HG02678 (cell line): ENCODE measurements around the gene ZFP36.

Source experiments
- ATAC-seq: cut with Tn5 transposase; IDR thresholded peaks from one replicate; pipeline ENCODE4 v1.9.1; 2021; ENCODE audit warnings: mild to moderate bottlenecking, moderate library complexity; ENCODE audit not compliant: unreplicated experiment

Gene ZFP36

DNA sequence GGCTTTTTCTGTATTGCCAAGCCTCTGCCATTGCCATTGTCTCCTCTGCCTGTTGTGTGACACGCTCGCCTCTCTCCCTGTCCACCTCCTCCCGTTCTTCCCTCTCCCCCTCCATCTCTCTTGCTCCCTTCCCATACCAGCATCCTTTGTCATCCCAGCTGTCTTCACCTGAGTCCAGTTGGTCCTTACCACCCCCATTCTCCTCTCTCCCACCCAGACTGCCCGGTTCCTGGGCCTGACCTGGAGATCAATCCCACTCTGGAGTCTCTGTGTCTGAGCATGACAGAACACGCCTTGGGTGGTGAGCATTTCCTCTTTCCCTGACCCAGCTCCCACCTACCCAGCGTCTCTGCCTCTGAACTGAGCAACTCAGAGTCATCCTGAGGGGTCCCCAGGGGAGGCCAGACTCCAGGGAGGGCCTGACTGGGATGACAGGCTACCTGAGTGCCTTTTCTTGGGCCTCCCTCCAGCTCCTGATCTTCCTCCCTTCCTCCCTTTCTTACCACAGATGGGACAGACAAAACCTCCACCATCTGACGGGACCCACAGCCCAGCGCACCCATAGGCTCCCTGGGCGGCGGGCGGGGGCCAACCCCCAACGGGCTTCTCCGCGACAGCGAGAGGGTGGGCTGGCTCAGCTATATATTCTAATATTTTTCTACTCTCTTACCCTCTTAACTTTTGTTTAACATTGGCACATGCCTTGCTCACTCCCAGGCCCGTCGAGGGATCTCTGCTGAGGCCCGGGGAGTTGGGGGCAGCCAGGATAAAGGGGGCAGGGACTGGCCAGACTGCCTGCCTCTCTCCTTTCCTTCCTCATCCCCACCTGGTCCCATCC, 23.4 kb upstream of the ZFP36 start:
- ATAC-seq, result no peak

DNA sequence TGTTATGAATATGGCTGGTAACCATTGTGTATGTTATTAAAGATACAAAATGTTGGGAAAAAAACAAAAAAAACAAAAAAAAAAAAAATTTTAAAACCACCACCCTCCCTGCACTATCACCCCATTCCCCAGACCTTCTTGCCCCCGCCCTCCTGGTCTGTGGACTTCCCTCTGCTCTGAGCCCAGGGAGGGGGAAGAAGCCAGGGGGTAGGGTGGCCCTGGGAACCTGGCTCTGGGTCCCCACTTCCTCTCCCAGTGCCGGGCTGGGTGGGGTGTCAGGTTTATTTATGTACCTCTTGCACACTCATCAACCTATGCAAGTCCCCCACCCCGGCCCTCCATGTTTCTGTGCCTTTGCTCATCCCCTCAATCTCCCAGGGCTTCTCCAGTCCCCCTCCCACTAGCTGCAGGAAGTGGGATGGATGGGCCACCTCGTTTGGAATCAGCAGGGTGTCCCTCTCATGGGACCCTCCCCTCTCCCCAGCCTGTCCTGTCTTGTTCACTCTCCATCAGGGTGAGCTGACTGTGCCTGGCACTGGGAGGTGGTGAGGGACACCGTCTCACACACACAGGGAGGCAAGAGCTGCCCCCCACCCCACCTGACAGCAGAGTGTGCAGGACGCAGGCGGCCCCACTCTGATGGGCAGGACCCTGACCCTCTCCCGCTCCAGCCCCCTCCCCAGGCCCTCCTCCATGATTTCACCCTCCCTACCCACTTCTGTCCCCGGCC, 21.6 kb upstream of the ZFP36 start:
- ATAC-seq, result no peak

DNA sequence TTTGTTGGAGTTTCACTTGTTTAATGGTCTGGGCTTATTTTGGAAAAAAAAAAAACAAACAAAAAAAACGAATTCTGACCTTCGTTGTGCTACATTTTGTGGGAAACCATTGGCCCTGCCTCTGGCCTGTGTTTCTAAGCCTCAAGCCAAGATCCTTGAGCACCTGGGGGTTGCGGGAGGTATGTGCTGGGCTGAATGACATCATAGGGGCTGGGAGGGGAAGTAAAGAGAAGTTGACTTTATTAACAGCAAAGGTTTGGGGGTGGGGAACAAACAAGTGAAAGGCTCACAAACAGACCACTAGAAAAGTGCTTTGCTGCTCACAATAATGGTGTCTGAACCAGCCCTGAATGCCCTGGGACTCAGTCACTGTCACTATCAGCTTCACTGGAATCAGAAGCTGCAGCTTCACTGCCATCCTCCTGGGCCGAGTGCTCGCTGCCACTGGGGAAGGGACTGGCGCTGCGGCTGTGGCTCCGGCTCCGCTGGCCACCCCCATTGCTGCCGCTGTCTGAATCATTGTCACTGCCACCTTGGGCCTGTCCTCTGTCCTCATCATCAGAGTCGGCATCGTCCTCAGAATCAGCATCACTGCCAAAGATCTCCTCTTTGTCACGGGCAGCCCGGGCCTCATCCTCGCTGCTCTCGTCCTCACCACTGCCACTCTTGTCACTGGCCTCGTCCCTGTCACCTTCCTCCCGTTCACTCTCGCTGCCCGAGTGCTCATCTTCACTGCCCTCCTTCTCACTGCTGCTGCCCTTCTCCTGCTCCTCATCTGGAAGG, 20.8 kb upstream of the ZFP36 start:
- ATAC-seq, result no peak

DNA sequence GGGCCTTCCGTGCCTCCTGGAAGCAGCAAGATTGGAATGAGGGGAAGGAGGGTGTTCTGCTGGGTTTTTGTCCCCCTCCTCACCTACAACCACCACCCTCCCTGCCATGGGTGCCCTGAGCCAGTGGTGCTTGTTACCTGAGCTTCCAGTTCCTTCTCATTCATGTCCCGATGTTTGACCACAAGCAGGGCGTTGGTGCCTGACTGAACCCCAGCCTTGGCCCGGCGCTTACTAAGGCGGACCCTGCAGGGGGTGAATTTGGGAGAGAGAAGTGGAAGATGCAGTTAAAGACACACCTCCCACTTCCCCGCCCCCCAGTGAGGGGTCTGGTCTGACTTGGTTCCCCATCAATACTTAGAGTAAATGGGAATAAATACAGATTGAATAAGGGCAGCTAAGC, 20.1 kb upstream of the ZFP36 start:
- ATAC-seq, result no peak

DNA sequence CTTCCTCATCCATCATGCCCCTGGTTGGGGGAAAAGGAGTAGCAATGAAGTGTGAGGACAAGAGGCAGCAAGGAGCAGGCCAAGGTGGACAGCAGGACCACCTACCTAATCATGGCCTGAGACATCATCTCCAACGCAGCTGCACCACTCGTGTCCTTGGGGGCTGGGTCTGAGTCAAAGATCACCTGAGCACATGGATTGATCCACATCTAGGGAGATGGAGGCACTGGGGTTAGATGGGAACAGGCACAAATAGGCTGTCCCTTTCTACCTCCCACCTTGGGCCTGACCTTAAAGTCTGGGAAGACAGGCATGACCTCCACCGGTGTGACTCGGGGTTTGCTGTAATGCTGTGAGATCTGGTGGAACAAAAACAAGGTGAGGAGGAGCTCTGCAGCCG, 18.0 kb upstream of the ZFP36 start:
- ATAC-seq, result no peak

DNA sequence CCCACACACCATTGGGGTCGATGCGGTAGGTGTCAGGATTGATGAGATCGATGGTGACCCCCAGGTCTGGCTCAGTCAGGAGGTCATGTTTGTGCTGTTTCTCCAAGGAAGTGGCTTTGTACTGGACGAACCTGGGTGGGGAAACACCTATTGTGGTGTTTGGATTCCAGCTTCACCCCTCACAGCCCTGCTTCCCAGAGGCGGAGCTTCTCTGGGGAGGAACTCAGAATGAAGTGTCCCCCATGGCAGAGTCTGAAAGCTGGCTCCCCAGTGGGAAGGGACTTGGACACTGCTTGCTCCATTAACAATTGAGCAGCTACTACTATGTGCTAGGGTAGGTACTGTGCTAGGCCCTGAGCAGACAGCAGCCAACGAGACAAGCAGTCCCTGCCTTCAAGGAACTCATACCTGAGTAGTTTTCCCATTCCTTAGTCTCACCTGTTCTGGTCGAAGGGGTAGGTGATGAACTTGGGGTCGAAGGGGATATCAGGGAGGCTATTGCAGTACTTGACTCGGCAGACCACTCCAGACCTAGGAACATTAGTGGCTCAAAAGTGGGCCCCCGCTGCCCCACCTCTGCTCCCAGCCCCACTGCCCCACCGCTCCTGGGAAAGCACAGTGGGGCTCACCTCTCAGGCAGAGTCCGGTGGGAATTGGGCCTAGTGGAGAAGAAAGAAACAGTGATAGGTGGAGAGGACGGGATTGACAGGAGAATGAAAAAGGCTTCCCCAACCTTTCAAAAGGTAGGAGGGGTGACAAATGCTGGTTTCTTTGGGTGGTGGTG, 16.8 kb upstream of the ZFP36 start:
- ATAC-seq, result no peak

DNA sequence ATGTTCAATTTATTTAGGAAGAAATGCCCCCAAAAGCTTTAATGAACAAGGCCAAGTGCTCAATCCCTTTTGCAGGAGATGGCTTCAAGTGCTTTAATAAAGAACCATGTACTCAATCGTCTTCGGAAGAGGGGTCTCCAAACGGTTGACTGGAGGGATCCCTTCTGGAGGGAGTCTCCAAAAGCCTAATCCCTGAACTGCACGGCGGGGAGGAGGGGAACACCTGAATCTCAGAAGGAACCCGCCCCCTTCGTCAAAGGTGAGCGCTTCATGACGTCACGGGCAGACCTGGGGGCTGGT, 16.2 kb upstream of the ZFP36 start:
- ATAC-seq, result no peak

DNA sequence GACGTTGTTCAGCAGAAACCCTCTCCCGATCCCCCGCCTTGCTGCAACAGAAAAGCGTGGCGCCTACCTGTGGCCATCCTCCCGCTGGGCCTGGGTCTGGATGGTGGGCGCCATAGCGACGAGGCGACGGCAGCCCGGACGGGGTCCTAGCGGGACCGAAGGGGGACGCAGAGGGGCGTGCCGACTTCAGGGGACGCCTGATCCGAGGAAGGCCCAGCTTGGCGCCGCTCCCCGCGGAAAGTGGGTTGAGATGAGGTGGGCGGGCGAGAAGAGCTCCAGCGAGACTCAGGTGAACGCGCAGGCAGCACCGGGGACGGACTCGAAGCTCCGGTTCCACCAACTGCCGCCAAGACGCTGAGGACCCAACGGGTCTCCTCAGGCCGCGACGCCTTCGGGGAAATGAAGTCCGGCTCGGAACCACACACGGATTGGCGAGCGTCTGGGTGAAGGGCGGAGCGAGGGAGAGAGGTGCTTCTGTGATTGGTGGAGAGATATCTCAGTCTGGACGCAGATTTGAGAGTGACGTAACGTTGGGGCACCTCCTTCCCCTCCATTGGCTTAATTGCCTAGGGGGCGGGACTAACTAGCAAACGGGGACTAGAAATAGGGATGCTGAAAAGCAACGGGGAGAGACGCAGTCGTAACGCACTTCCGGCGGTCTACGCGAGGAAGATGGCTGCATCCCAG, 15.8 kb upstream of the ZFP36 start, which contains the start of the genes MED29 and PAF1:
MED29 (plus strand) TSS at position 628 of the 687 bp plus-strand sequence; CDS start at position 673, 45 bp downstream.
PAF1 (minus strand) TSS at position 356 of the 687 bp plus-strand sequence; CDS start at position 114, 242 bp downstream.
- peak; percentile 94 for ATAC-seq

DNA sequence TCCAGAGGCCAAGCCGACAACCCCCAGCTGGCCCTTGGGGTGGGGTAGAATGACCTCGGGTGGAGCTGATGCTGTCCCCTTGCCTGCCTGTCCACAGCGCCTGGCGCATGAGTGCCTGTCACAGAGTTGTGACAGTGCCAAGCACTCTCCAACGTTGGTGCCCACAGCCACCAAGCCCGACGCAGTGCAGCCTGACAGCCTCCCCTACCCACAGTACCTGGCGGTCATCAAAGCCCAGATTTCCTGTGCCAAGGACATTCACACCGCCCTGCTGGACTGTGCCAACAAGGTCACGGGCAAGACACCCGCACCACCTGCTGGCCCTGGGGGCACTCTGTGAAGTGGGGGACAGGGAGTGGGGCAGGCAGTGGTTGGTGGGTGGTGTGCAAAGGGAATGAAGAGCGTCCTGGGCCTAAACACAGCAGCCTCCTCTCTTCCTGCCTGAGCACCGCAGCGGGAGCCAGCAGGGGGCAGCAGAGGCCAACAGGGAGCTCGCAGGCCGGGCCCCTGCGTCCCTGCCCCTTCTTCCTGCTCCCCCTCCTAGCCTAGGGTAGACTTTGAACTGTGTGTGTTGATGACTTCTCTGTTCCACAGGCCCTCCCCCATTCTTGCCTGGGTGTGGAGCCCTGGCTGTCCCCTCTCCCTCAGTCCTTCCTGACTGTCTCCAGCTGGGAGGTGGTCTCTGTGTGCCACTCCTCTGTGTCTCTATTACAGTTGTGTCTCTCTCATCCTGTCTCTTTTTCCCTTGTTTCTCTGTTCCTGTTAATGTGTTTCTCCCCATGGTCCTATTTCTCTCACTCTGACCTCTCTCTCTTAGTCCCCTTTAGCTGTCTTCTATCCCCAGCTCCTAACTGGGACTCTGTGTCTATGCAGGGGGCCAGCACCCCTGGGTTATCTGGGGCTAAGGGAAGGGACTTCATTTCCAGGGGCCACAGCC, 9.0 kb upstream of the ZFP36 start:
- ATAC-seq, result no peak

DNA sequence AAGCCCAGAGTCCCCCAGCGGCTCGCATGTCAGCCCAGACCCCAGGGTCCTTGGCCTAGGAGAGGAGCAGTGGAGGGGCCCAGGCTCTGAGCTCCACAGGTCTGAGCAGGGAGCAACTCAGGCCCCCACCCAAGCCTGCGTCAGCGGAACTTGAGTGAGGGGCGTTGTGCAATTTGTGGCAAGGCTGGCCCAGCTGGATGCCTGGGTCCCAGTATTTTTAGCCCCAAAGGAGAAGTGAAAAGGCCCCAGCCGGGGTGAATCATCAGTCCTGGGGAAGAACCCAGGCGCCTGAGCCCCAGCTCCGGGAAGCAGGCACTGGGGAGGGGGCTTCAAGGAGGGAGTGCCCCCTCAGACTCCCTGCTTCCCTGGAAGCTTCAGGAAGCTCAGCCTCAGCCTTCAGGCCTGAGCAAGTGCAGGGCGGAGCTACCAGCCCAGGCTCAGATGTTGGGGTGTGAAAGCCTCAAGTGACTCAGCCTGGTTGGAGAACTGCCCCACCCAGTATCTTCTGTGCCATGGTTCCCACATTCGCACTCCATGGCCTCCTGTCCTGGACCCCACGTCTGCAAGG, 8.3 kb upstream of the ZFP36 start:
- no peak for ATAC-seq

DNA sequence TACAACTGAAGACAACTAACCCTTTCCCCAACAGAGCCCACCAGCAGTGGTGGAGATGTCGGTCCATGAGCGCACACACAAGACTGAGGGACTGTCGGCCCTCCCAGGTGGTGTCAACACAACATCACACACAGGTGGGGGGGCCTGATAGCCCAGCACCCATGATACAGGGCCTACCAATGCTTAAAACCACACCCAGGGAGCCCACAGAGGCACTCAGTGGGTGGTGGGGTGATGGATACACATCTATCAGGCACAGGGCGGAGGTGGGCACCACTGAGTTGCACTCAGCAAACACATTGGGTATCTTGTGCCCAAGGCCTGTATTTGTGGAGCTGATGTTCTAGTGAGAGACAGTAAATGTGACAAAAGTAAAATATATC, 7.0 kb upstream of the ZFP36 start:
- no peak for ATAC-seq

DNA sequence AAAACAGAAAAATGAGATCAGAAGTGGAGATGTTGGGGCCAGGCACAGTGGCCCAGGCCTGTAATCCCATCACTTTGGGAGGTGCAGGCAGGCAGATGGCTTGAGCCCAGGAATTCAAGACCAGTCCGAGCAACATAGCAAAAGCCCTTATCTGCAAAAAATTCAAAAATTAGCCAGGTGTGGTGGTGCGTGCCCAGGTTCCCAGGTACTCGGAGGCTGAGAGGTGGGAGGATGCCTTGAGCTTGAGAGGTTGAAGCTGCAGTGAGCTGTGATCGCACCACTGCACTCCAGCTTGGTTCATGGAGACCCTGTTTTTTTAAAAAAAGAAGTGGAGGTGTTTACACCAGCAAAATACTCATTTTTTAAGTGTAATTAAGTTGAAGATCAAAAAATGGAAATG, 6.6 kb upstream of the ZFP36 start:
- no peak for ATAC-seq

DNA sequence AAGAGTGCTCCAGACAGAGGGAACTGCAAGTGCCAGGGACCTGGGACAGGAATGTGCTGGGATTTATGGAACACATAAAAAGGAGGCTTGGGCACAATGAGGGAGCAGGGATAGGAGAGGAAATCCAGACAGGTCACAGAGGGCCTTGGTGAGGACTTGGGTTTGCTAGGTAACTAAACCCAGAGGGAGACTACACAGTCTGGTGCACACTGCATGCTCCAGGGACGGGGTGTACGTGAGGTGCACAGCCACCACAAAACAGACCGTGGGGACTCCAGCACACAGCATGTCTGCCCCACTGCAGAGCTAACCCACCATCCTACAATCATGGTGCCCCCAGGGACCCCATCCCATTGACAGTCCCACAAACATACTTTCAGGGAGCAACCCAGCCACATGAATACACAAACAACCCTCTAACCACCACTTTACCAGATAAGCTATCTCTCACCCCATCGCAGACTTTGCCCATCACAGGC, 5.5 kb upstream of the ZFP36 start:
- ATAC-seq, result peak; percentile 7

DNA sequence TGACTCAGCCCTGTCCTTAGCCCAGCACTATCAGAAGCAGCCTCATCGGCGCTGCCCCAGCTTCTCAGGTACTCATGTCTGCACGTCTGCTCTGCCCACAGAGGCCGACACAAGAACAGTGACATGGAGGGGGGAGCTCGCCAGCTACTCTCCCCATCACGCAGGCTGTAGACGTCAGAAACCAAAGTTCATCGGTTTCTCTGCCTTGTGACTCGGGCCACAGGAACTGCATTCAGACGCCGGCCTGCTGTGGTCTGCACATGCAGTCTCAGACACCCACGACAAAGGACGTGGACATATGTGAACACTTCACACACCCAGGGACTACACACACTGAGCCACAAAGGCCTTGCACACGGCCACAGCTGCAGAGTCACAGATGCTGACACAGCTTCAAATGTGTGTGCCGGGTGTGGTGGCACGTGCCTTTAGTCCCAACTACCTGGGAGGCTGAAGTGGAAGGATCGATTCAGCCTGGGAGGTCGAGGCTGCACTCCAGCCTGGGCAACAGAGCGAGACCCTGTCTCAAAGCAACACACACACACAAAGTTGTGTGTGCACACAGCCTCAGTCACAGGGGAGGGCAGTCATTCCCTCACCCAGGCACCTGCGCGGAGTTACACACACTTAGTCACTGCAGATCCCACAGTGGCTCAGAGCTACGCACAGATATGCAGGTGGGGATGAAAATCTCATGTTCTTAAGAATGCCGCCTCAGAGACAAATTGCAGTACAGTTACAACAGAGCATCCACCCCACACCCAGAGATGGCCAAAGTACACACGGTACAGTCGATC, 4.9 kb upstream of the ZFP36 start:
- peak; percentile 28 for ATAC-seq

DNA sequence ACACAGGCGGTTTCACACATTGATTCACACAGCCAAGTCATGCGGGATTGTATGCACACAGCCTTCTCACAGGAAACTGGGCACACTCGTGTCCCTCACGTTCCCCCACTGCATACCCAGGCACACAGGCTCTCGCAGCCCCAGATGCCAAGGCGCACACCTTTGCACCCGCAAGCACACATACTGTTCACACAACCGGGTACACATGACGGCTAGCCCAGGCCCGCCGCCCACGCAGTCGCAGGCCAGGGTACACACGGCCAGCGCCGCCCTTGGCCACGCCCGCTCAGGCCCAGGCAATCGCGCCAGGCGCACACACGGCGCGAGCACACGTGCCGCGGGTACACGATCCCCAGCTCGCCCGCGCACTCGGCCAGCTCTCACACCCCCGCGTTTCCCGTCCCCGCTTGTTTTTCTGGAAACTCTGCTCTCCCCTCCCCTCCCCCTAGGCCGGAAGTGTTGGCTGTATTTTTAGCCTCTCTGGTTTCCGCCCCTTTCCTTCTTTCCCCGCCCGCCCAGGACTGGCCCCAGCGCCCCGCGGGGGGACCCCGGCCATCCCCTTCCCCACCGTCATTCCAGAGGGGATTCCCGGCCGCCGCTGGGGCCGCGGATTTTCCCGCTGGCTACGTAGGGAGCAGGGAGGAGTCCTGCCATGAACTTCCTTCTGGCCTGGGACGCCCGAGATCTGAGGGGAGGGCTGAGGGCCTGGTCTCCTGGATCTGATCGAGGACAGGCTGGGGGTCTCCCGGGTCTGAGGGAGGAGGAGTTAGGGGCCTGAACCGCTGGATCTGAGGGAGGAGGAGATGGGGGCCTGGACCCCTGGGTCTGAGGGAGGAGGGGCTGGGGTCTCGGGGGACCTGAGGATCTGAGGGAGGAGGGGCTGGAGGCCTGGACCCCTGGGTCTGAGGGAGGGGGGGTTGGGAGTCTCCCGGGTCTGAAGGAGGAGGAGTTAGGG, 4.0 kb upstream of the ZFP36 start:
- ATAC-seq, result peak; percentile 33
